OCI-M1 (cell line): ENCODE results near the gene ZNF280A.
"Not testable (repeated sequence)": the region's sequence is repeated elsewhere in the genome, so short reads cannot be mapped to it uniquely, and the experiment has no call there.

ENCODE experiments used
- DNase-seq: peaks from one replicate; lab custom pipeline; 2025; lab: John Stamatoyannopoulos, UW

ZNF280A gene

GRCh38 chr22:22513619-22514018 is 6.5 kb downstream of the ZNF280A start:
- DNase-seq, result no peak

GRCh38 chr22:22512951-22513350 is 7.1 kb downstream of the ZNF280A start:
- no peak for DNase-seq

- DNase-seq, result not testable (repeated sequence)
Measured at GRCh38 chr22:22510833-22511232, 9.2 kb downstream of the ZNF280A start.

- not testable (repeated sequence) for DNase-seq
Measured at GRCh38 chr22:22509912-22510311, 10.2 kb downstream of the ZNF280A start.

GRCh38 chr22:22508274-22509176 is 11.5 kb downstream of the ZNF280A start, which contains the start of gene ZNF280B:
Gene ZNF280B (minus strand): TSS chr22:22508742. CDS start chr22:22489398, 19,344 bp downstream.
- DNase-seq, result peak; percentile 98

GRCh38 chr22:22507743-22508273 is 12.3 kb downstream of the ZNF280A start:
- peak; percentile 75 for DNase-seq

GRCh38 chr22:22506736-22507135 is 13.3 kb downstream of the ZNF280A start:
- DNase-seq, result no peak

- DNase-seq, result no peak
Measured at GRCh38 chr22:22498267-22498666, 21.8 kb downstream of the ZNF280A start.

- not testable (repeated sequence) for DNase-seq
Measured at GRCh38 chr22:22491589-22491988, 28.5 kb downstream of the ZNF280A start.

GRCh38 chr22:22488736-22489135 is 31.3 kb downstream of the ZNF280A start:
- no peak for DNase-seq

- no peak for DNase-seq
Measured at GRCh38 chr22:22487869-22488597, 32.0 kb downstream of the ZNF280A start.

GRCh38 chr22:22487059-22487458 is 33.0 kb downstream of the ZNF280A start:
- DNase-seq, result no peak

- DNase-seq, result no peak
Measured at GRCh38 chr22:22486132-22486899, 33.8 kb downstream of the ZNF280A start.

- no peak for DNase-seq
Measured at GRCh38 chr22:22485524-22485923, 34.5 kb downstream of the ZNF280A start.

GRCh38 chr22:22484023-22484422 is 36.0 kb downstream of the ZNF280A start:
- no peak for DNase-seq

GRCh38 chr22:22480940-22481339 is 39.1 kb downstream of the ZNF280A start:
- no peak for DNase-seq

- DNase-seq, result no peak
Measured at GRCh38 chr22:22479999-22480532, 40.0 kb downstream of the ZNF280A start.

GRCh38 chr22:22479116-22479515 is 41.0 kb downstream of the ZNF280A start:
- no peak for DNase-seq

- no peak for DNase-seq
Measured at GRCh38 chr22:22478470-22478869, 41.6 kb downstream of the ZNF280A start.

- no peak for DNase-seq
Measured at GRCh38 chr22:22474733-22475132, 45.3 kb downstream of the ZNF280A start.

GRCh38 chr22:22471104-22471503 is 49.0 kb downstream of the ZNF280A start:
- DNase-seq, result not testable (repeated sequence)

GRCh38 chr22:22469527-22469926 is 50.5 kb downstream of the ZNF280A start:
- no peak for DNase-seq
